K562 (cell line): ENCODE measurements around the gene CHST8. TPM values are rescaled to one million over a fixed set of nuclear protein-coding genes. Genes with fewer than 3 reads are reported as not detected.
A peak's percentile ranks its signal among the peaks of the same experiment; 100 is the strongest.

Experiments
- ATAC-seq: fragments of 200-7000 bp; cut with Tn5 transposase; 3 replicates; pipeline ENCODE4 v1.9.1; 2020; ENCODE audit warnings: moderate library complexity
- BruUV-seq: library from RNA; stranded (reverse); fragments of 400-500 nt; replicated peaks from 2 replicates; lab custom pipeline; 2021; lab: Mats Ljungman, UMichigan
- CTCF ChIA-PET: fragments of 300-600 bp; formaldehyde crosslinking; extraction: SDS; loops from one replicate; lab custom pipeline; 2021; ENCODE audit warnings: low intra/inter-chr PET ratio; lab: Yijun Ruan, JAX
- POLR2A ChIA-PET: fragments of 300-600, 350-650 bp; sonication (Branson Sonifier 250); formaldehyde crosslinking; extraction: SDS; loops from one replicate; lab custom pipeline; 2021; ENCODE audit warnings: antibody characterized with exemption, inconsistent platforms; lab: Yijun Ruan, JAX
- DNase-seq, 4 experiments: peaks; one replicate each; pipeline versions ENCODE4 v3.0.0 to v3.0.0-alpha.2; 2011 to 2018; ENCODE audit warnings: low spot score in 3 of 4, mixed read lengths in 3 of 4; ENCODE audit errors: extremely low read depth in 1 of 4
- FAIRE-seq: peaks from 2 replicates; lab custom pipeline; 2011; peaks lifted over from hg19 to GRCh38; lab: Jason Lieb, UNC
- H2AFZ ChIP-seq: 2 replicates; pipeline ENCODE4 v1.6.0; 2011; ENCODE audit warnings: low read depth, low read length, control low read depth, inconsistent platforms
- H3K27ac ChIP-seq: fragments of 200-600 bp; 3 replicates; pipeline ENCODE4 v1.8.0; 2011; ENCODE audit warnings: low read depth, mild to moderate bottlenecking, control low read depth, inconsistent platforms, low read length, moderate library complexity, mixed read lengths; ENCODE audit errors: extremely low read depth
- H3K27me3 ChIP-seq, 2 experiments: fragments of 300-600 bp in 1 of 2; 2 replicates in 1 of 2; 3 replicates in 1 of 2; pipeline versions ENCODE4 v1.6.0 to v1.8.0; 2011; ENCODE audit warnings: inconsistent platforms in 2 of 2, low read length in 2 of 2, mild to moderate bottlenecking in 1 of 2, mixed read lengths in 1 of 2, moderate library complexity in 1 of 2; ENCODE audit not compliant: control insufficient read depth in 2 of 2, insufficient read depth in 2 of 2
- H3K36me3 ChIP-seq: fragments of 300-600 bp; 3 replicates; pipeline ENCODE4 v1.8.0; 2011; ENCODE audit warnings: mild to moderate bottlenecking, low read length, inconsistent platforms; ENCODE audit not compliant: control insufficient read depth, insufficient read depth
- H3K4me1 ChIP-seq, 2 experiments: fragments of 200-600 bp in 1 of 2; replicated peaks in 1 of 2; 2 replicates in 1 of 2; 3 replicates in 1 of 2; pipeline versions ENCODE4 v1.5.1 to v1.8.0; 2011; ENCODE audit warnings: inconsistent platforms in 2 of 2, low read length in 2 of 2, mild to moderate bottlenecking in 1 of 2, mixed read lengths in 1 of 2, moderate library complexity in 1 of 2; ENCODE audit not compliant: control insufficient read depth in 2 of 2, insufficient read depth in 2 of 2
- H3K4me2 ChIP-seq: 2 replicates; pipeline ENCODE4 v1.6.1; 2011; ENCODE audit warnings: low read length, control low read depth, inconsistent platforms, mixed read lengths; ENCODE audit not compliant: insufficient read depth
- H3K4me3 ChIP-seq: fragments of 200-600 bp; sonication (generic), shearing (Covaris generic); 2 replicates; pipeline ENCODE4 v1.5.1; 2016; ENCODE audit warnings: control low read depth, inconsistent platforms
- H3K79me2 ChIP-seq: fragments of 200-600 bp; 3 replicates; pipeline ENCODE4 v1.8.0; 2011; ENCODE audit warnings: low read length, inconsistent platforms; ENCODE audit not compliant: control insufficient read depth, insufficient read depth
- H3K9ac ChIP-seq, 2 experiments: 2 replicates each; pipeline versions ENCODE4 v1.6.0 to v1.6.1; 2011; ENCODE audit warnings: low read depth in 2 of 2, low read length in 2 of 2, control low read depth in 1 of 2, inconsistent platforms in 1 of 2, mild to moderate bottlenecking in 1 of 2, mixed read lengths in 1 of 2; ENCODE audit not compliant: insufficient read depth in 1 of 2
- H3K9me1 ChIP-seq: one replicate; pipeline ENCODE4 v1.6.0; 2011; ENCODE audit warnings: inconsistent platforms, mild to moderate bottlenecking, low read length, moderate library complexity; ENCODE audit not compliant: control insufficient read depth, insufficient read depth
- H3K9me3 ChIP-seq: replicated peaks from 2 replicates; pipeline ENCODE4 v1.5.1; 2011; ENCODE audit warnings: low read depth, low read length, inconsistent platforms; ENCODE audit not compliant: control insufficient read depth, insufficient read depth
- H4K20me1 ChIP-seq: replicated peaks from 2 replicates; pipeline ENCODE4 v1.6.1; 2011; ENCODE audit warnings: low read length, inconsistent platforms, mixed read lengths; ENCODE audit not compliant: control insufficient read depth, insufficient read depth
- BCLAF1 ChIP-seq, 2 experiments: fragments of 450-650 bp in 1 of 2; IDR thresholded peaks; 2 replicates each; pipeline ENCODE4 v1.6.1; 2011 to 2017; ENCODE audit warnings: low read depth in 2 of 2, antibody characterized with exemption in 1 of 2, borderline replicate concordance in 1 of 2, low read length in 1 of 2, mild to moderate bottlenecking in 1 of 2, mixed read lengths in 1 of 2; ENCODE audit not compliant: control insufficient read depth in 1 of 2
- CUX1 ChIP-seq: fragments of 200-800 bp; sonication (Bioruptor generic); IDR thresholded peaks from 2 replicates; pipeline ENCODE4 v1.6.1; 2016; ENCODE audit warnings: missing genetic modification characterization, missing compliant biosample characterization
- ELK1 ChIP-seq: sonication (generic); formaldehyde crosslinking; IDR thresholded peaks from 2 replicates; pipeline ENCODE4 v1.8.1; 2022; ENCODE audit warnings: missing genetic modification reagents
- MAFG ChIP-seq: fragments of 450-650 bp; conservative IDR thresholded peaks from 2 replicates; pipeline ENCODE4 v1.6.1; 2016; ENCODE audit warnings: missing genetic modification characterization, missing compliant biosample characterization
- STAT5A ChIP-seq: IDR thresholded peaks from 2 replicates; pipeline ENCODE4 v1.6.1; 2012; ENCODE audit warnings: low read length, inconsistent platforms, borderline replicate concordance
- XRCC4 ChIP-seq: IDR thresholded peaks from one replicate; pipeline ENCODE4 v1.6.1; 2011; ENCODE audit not compliant: insufficient read depth, insufficient read length; ENCODE audit errors: extremely low read depth
- ZKSCAN1 ChIP-seq: fragments of 150-350 bp; IDR thresholded peaks from 2 replicates; pipeline ENCODE4 v1.6.1; 2016; ENCODE audit warnings: low read depth, low read length
- WGBS: fragments of 100-300 bp; shearing (Covaris generic); methylation state at CpG from one replicate; pipeline ENCODE4 v1.1.6; 2016; ENCODE audit warnings: low coverage, mixed read lengths; ENCODE audit not compliant: insufficient coverage; ENCODE audit errors: missing lambda C conversion rate; 5-methylcytosine and 5-hydroxymethylcytosine counted together
- in situ Hi-C: fragments of 300-500 bp; cut with MboI; formaldehyde crosslinking; loops from 4 replicates; pipeline ENCODE4 v1.15.0; 2018; ENCODE audit warnings: inconsistent platforms, mixed read lengths
- intact Hi-C: fragments of 100-400 bp; cut with micrococcal nuclease; formaldehyde crosslinking; loops from 2 replicates; pipeline ENCODE4 v1.14.2; 2022
- polyA plus RNA-seq, 8 experiments: library from polyadenylated mRNA; depleted of rRNA in 4 of 8; stranded (reverse) in 5 of 8; unstranded in 3 of 8; fragments of >200 nt; fragmentation: Nextera tagmentation in 2 of 8; fragmentation: Illumina TruSeq in 1 of 8; extraction: Ambion mirVana in 2 of 8; extraction: Trizol in 1 of 8; gene quantifications; 2 replicates each; pipeline versions ENCODE4 v1.2.1 to v1.2.3, GENCODE V29; 2011 to 2014; ENCODE audit warnings: inconsistent platforms in 1 of 8, missing spikeins in 1 of 8
- total RNA-seq, 7 experiments: library from RNA; depleted of rRNA in 6 of 7; stranded (reverse); fragments of >200 nt in 6 of 7; fragmentation: Illumina TruSeq in 2 of 7; extraction: Trizol in 2 of 7; gene quantifications; 2 replicates each; pipeline versions ENCODE4 v1.2.1 to v1.2.3, GENCODE V29; 2011 to 2021; ENCODE audit warnings: low replicate concordance in 1 of 7

The CHST8 gene
- total and polyA plus RNA-seq, 9 of the 15 experiments (the other 6 are each of a cell fraction or from before 2014, with no cell fraction given): 0.11 TPM; not detected in 8

GRCh38 chr19:33590224-33590623, 31.5 kb upstream of the CHST8 start:
- FAIRE-seq: no peak
- Histone ChIP-seq H3K9me1 (no peaks in the 10 kb centered on the region), H3K4me3 (no peak overlapping the region), H3K79me2 (no peaks in the 10 kb centered on the region), H3K9me3 (no peaks in the 10 kb centered on the region), H3K27me3 (no peaks in the 10 kb centered on the region; a peak in 1 of 5 replicates), H3K27ac (no peak overlapping the region), H3K9ac (no peak overlapping the region), H3K36me3 (no peaks in the 10 kb centered on the region), H2AFZ (no peak overlapping the region), H4K20me1 (no peaks in the 10 kb centered on the region), H3K4me2 (no peak overlapping the region), H3K4me1 (no peaks in the 10 kb centered on the region)
- 6% methylated on average over 1 of the region's 1 CpG for WGBS
- BruUV-seq: no TSS peak
- ATAC-seq: no peak
- no peak for DNase-seq
- CTCF ChIA-PET: no interaction called here
- POLR2A ChIA-PET: no interaction called here
- intact Hi-C loops: no loop called here
- TF ChIP-seq XRCC4 (no peak), MAFG (tag) (no peak), ZKSCAN1 (no peak), CUX1 (peak; percentile 91), BCLAF1 (IDR thresholded peaks at IDR 0.05; ENCODE audit: borderline replicate concordance in 1 of 2, control insufficient read depth in 1 of 2, low read depth in 2 of 2, low read length in 1 of 2) (no peak), ELK1 (no peak), STAT5A (no peak)
- in situ Hi-C loops: no loop called here
